ENCODE measurements around the gene GOLGA6L9.
"Not testable (repeated sequence)": the region's sequence is repeated elsewhere in the genome, so short reads cannot be mapped to it uniquely, and the experiment has no call there.

DNA sequence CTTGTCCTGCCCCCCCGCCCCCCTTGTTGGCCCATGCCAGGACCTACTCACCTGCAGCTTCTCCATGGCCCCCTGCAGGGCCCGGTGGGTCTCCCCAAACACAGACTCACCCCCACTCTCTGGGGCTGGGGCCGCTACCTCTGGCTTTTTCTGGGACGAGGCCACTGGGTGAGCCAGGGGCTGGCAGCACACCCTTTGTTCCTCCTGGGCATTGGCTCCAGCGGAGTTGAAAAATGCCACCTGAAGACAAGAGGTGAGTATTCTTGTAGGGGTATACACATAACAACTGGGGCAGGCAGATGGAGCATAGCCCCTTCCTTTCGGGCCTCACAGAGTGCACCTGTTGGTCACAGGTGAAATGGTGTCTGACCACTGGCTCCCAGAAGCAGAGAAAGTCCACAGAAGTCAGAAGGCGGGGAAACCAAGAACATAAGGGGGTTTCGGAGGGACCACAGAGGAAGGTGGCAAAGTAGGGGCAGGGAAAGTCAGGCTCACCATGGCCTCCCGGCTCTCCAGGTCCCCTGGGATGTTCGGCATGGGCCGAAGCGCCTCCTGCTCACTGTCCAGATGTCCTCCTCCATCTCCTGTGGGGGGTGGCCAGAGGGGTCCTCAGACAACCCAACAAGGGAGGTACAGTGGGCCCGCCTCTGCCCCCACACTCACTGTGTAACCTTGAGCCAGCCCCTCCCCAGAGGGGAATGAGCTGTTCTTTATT lies 47.9 kb downstream of the GOLGA6L9 start:
- not testable (repeated sequence) for TF ChIP-seq EP300 (IDR thresholded peaks at IDR 0.05)
- TF ChIP-seq, protein P1, sequence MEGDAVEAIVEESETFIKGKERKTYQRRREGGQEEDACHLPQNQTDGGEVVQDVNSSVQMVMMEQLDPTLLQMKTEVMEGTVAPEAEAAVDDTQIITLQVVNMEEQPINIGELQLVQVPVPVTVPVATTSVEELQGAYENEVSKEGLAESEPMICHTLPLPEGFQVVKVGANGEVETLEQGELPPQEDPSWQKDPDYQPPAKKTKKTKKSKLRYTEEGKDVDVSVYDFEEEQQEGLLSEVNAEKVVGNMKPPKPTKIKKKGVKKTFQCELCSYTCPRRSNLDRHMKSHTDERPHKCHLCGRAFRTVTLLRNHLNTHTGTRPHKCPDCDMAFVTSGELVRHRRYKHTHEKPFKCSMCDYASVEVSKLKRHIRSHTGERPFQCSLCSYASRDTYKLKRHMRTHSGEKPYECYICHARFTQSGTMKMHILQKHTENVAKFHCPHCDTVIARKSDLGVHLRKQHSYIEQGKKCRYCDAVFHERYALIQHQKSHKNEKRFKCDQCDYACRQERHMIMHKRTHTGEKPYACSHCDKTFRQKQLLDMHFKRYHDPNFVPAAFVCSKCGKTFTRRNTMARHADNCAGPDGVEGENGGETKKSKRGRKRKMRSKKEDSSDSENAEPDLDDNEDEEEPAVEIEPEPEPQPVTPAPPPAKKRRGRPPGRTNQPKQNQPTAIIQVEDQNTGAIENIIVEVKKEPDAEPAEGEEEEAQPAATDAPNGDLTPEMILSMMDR (IDR thresholded peaks at IDR 0.05), result not testable (repeated sequence)

Data from suprapubic skin (tissue), 3 donors.